ENCODE results near the gene ARHGEF17.

The ARHGEF17 gene

GRCh38 chr11:73295241-73295995 lies 12.7 kb upstream of the ARHGEF17 start:
- DNase-seq: no peak

GRCh38 chr11:73295996-73296318 lies 12.1 kb upstream of the ARHGEF17 start:
- DNase-seq: no peak

DNA sequence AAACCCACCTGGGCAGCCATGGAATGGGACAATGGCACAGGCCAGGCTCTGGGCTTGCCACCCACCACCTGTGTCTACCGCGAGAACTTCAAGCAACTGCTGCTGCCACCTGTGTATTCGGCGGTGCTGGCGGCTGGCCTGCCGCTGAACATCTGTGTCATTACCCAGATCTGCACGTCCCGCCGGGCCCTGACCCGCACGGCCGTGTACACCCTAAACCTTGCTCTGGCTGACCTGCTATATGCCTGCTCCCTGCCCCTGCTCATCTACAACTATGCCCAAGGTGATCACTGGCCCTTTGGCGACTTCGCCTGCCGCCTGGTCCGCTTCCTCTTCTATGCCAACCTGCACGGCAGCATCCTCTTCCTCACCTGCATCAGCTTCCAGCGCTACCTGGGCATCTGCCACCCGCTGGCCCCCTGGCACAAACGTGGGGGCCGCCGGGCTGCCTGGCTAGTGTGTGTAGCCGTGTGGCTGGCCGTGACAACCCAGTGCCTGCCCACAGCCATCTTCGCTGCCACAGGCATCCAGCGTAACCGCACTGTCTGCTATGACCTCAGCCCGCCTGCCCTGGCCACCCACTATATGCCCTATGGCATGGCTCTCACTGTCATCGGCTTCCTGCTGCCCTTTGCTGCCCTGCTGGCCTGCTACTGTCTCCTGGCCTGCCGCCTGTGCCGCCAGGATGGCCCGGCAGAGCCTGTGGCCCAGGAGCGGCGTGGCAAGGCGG lies 11.4 kb upstream of the ARHGEF17 start:
- DNase-seq: no peak

DNA sequence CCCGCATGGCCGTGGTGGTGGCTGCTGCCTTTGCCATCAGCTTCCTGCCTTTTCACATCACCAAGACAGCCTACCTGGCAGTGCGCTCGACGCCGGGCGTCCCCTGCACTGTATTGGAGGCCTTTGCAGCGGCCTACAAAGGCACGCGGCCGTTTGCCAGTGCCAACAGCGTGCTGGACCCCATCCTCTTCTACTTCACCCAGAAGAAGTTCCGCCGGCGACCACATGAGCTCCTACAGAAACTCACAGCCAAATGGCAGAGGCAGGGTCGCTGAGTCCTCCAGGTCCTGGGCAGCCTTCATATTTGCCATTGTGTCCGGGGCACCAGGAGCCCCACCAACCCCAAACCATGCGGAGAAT lies 10.9 kb upstream of the ARHGEF17 start:
- DNase-seq: no peak

DNA sequence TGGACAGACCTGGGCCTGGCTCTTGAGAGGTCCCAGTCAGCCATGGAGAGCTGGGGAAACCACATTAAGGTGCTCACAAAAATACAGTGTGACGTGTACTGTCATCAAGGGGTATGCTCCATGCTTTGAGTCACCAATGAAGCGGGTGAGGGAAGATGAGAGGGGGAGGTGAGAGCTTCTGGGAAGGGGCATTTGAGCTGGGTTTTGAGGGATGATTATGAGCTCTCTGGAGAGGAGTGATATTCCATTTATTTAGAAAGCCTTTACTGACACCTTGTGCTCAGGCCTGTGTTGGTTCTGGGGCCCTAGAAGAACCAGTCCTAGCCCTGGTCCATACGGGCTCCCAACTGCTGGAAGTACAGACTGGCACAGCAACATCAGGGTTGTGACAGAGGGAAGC lies 10.4 kb upstream of the ARHGEF17 start:
- no peak for DNase-seq

- no peak for DNase-seq
Measured at GRCh38 chr11:73298233-73298632, 9.8 kb upstream of the ARHGEF17 start.

DNA sequence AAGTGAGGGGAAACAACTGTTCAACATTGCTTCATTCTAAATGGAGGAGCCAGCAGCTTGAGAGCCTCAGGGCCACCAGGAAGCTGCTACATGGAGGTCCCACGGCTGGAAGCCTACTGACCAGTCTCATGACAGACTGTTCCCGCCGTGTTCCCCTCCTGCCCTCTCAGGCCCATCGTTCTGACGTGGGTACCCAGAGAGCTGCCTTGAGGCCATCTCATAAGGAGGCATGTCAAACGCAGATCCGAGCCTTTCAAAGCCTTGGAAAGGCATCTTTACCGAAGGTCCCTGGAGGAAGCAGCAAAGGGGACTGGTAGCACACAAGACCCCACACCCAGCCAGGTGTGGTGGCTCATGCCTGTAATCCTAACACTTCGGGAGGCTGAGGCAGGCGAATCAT lies 8.3 kb upstream of the ARHGEF17 start:
- no peak for DNase-seq

DNA sequence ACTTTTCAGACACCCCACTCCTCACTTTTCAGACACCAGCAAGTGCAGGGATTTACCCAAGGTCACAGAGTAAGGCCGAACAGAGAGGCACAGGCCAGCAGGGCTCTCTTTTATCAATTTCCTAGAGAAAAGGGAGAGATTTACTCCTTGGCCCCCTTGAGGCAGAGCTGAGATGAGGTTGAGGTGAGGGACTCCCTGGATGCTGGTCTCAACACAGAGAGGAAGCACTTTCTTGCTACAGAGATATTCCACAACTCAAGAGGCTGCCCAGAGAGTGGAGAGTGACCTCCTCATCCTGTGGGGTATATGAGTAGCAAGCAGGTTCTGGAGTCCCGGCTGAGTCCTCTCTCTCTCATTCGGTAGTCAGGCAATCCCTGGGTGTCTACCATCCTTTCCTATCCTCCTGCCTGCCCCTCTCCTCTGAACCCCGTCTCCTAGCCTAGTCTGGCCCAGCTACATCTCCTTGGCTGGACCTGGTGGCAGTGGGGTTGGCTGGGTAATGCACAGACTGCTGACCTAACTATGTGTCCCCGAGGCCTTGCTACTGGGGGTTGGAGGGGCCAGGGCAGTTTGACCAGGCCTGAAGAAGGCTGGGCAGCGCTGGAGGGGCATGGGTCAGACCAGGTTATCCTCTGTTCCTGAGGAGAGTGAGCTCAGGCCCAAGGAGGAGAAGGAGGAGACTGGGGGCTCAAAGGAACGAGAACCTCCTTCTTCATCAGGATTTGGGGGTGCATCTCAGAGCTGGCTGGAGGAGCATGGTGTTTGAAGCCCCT lies 1.8 kb upstream of the ARHGEF17 start:
- DNase-seq: no peak

GRCh38 chr11:73306977-73307322 lies 1.1 kb upstream of the ARHGEF17 start:
- no peak for DNase-seq

- DNase-seq: peak; percentile 92
Measured at GRCh38 chr11:73307323-73308002, 613 bp upstream of the ARHGEF17 start.

GRCh38 chr11:73308961-73309919 lies 1.2 kb downstream of the ARHGEF17 start:
- DNase-seq: no peak

GRCh38 chr11:73310076-73310475 lies 2.0 kb downstream of the ARHGEF17 start:
- DNase-seq: no peak

- DNase-seq: no peak
Measured at GRCh38 chr11:73310661-73311393, 2.8 kb downstream of the ARHGEF17 start.

- no peak for DNase-seq
Measured at GRCh38 chr11:73311394-73311869, 3.4 kb downstream of the ARHGEF17 start.

DNA sequence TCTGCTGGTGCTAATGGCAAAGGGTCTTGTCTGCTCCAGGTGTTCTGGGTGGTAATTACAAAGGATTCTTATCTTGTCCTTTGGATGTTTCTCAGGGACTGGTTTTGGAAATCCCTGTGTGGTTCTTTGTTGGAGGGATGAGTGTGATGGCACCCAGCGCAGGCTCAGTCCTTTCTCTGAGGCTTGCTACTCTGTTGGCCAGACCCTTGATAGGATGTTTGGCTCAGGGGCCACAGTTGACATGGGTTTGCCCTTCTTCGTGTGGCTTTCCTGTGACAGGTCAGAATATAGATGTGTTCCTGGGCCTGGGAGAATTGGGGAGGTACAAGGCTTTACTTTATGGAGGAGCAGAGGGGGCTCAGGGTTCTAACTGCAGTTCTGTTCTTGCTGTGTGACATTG lies 4.0 kb downstream of the ARHGEF17 start:
- DNase-seq: no peak

DNA sequence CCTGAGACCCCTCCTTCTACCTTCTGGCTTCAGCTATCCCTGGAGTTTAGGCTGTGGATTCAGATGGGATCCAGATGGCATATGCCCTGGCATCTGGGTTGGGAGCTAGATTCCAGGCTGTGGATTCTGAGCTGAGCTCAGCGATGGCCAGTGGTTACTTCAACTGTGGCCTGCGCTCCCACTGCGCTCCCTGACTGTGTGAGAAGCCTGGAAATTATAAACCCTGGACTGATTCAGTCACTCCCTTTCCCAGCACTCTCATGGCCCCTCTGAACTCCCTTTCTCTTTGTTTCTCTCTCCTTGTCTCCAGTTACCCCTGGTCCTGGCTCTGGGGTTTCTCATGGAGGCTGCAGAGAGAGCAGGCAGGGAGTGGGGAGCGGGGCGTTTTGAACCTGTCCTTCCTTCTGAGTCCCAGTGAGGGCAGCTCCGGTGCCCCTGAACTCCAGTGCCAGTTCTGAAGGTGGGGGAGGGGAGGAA lies 4.8 kb downstream of the ARHGEF17 start:
- DNase-seq: peak; percentile 48

DNA sequence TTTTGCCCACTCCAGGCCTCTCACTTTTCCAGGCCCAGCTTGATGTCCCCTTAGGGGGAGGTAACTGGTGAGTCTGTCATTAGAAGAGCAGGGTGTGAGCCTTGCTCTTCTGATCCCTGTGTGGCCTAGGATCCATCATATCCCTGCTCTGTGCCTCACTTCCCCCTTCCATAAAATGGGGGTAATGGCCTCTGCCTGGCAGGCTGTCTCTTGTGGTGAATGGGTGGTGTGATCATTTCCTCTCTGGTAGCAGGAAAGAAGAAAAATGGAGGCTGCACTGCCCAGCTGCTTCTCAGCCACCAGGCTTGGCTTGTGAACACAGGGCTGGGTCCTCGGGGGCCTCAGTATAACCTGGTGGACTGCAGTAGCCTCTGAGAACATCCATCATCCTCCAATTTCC lies 5.6 kb downstream of the ARHGEF17 start:
- no peak for DNase-seq

DNA sequence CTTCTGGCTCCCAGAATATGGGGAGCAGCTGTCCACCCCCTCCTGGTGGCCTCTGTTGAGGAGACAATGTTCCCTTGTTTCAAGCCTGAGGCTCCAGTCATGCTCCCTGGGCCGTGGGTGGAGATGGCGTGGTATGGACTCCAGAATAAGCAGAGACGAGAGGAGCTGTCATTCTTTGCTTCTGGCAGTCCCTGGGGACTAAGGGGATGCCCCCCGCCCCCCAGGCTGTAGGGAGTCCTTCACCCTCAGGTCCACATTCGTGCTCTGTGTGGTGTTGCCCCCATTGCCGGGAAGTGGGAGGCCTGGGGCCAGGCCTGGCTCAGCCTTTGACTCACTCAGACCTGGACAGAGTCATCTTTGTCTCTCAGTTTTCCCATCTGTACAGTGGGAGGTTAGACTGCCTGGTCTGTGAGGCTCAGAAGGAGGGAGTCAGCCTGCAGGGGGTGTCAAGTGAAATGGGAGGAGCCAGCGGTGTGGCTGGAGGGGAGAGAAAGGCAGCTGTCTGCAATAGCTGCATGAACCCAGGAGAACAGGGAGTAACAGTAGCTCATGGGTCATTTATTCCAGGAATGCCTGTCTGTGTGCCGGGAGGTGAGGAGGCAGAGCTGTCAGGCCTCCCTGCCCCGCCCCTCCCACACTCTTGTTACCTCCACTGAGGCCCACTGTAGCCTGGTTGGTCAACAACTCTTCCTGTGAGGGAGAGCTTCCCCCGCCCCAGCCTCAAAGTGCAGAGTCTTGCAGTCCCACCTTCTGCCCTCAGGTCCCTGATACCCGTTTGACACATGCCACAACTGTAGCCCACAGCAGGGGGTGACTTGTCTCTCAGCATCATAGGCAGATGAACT lies 6.3 kb downstream of the ARHGEF17 start:
- DNase-seq: peak; percentile 31

GRCh38 chr11:73315293-73316020 lies 7.4 kb downstream of the ARHGEF17 start:
- DNase-seq: no peak

DNA sequence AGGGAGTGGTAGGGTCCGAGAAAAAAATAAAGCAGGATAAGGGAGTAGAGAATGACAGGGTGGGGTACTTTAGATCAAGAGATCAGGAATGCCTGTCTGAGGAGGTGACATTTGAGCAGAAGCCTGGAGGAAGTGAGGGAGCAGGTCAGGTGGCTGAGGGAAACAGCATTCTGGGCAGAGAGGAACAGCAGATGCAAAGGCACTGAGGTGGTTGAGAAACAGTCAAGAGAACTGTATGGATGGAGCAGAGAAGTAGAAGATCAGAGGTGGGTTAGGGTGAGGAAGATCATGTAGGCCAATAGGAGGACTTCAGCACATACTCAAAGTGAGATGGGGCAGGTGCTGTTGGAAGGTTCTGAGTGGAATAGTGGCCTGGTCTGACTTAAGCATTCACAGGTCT lies 8.3 kb downstream of the ARHGEF17 start:
- no peak for DNase-seq
